ENCODE results near the gene MRPL23. TPM values are rescaled to one million over a fixed set of nuclear protein-coding genes. Genes with fewer than 3 reads are reported as not detected.
A peak's percentile ranks its signal among the peaks of the same experiment; 100 is the strongest.

Gene MRPL23
- total RNA-seq: 100 to 1,000 TPM in 1 of 2 experiments, 10 to 100 TPM in 1; 77.5 to 106 TPM

DNA sequence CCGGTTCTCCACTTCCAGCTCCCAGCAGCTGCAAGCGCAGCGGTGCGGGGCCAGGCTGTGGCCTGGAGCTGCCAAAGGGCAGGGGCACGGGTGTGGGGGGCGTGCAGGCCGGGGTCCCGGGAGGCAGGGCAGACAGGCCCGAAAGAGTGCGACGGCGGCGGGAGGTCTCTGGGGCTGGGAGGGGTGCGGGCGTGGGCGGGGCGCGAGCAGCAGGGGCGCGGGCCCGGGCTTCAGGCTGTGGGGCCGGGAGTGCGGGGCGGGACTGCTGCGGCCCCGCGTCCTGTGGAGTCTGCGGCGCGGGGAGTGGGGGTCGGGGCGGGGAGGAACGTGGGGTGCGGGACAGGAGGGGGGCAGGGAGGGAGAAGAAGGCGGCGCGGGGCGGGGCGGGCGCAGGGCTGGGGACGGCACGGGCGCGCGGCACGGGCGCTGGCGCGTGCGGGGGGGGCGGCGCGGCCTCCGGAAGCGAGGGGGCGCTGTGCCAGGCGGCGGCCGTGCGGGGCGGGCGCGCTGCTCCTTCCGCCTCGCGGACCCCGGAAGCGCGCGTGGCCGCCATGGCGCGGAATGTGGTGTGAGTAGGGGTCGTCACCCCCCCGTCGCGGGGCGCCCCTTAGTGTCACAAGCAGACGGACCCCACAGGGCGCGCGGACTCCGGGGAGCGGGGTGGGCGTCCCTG lies at the start of gene MRPL23:
Gene MRPL23 (plus strand): TSS at position 521 of the 673 bp plus-strand sequence. CDS start 31 bp downstream, at position 552.
- no peaks in the 10 kb centered on the region for H3K4me1 Mint-ChIP-seq
- H3K9me3 Mint-ChIP-seq: no peaks in the 10 kb centered on the region
- ChIA-PET CTCF (interaction anchor here (1.0 to 2.4 kb wide), 5 partner anchors 29 to 206 kb away, joined by 3 to 5 read pairs (median 3); no protein-coding TSS in a partner anchor), POLR2A (no interaction called here)
- H3K27ac Mint-ChIP-seq: no peak within 1 kb of the TSS
- H3K27me3 Mint-ChIP-seq: no peaks in the 10 kb centered on the region
- H3K36me3 Mint-ChIP-seq (ENCODE audit: low read depth): no peaks in the 10 kb centered on the region
- H3K4me3 Mint-ChIP-seq: no peak within 1 kb of the TSS
- DNase-seq: no peak

- H3K9me3 Mint-ChIP-seq: no peaks in the 10 kb centered on the region
- H3K4me3 Mint-ChIP-seq: no peak overlapping the region
- peaks cover 39% of the 10 kb centered on the region for H3K27me3 Mint-ChIP-seq
- no peaks in the 10 kb centered on the region for H3K4me1 Mint-ChIP-seq
- ChIA-PET POLR2A (interaction anchor here (0.6 kb wide), 1 partner anchor 14 kb away, joined by 5 read pairs; no protein-coding TSS in a partner anchor), CTCF (interaction anchor here (1.2 kb wide), 2 partner anchors 50 to 103 kb away, joined by 3 read pairs; no protein-coding TSS in a partner anchor)
- H3K27ac Mint-ChIP-seq: no peak overlapping the region
- DNase-seq: no peak
- H3K36me3 Mint-ChIP-seq (ENCODE audit: low read depth): no peaks in the 10 kb centered on the region
These were observed 48.0 kb upstream of the MRPL23 start for GRCh38 chr11:1899090-1899489.

GRCh38 chr11:1899686-1900085 lies 47.4 kb upstream of the MRPL23 start:
- H3K27ac Mint-ChIP-seq: no peak overlapping the region
- no peak overlapping the region for H3K4me3 Mint-ChIP-seq
- H3K27me3 Mint-ChIP-seq: peaks cover 40% of the 10 kb centered on the region
- no peak for DNase-seq
- H3K36me3 Mint-ChIP-seq (ENCODE audit: low read depth): no peaks in the 10 kb centered on the region
- CTCF ChIA-PET: interaction anchor here (1.2 kb wide), 2 partner anchors 49 to 102 kb away, joined by 3 read pairs; no protein-coding TSS in a partner anchor
- no peaks in the 10 kb centered on the region for H3K4me1 Mint-ChIP-seq
- POLR2A ChIA-PET: no interaction called here
- no peaks in the 10 kb centered on the region for H3K9me3 Mint-ChIP-seq

DNA sequence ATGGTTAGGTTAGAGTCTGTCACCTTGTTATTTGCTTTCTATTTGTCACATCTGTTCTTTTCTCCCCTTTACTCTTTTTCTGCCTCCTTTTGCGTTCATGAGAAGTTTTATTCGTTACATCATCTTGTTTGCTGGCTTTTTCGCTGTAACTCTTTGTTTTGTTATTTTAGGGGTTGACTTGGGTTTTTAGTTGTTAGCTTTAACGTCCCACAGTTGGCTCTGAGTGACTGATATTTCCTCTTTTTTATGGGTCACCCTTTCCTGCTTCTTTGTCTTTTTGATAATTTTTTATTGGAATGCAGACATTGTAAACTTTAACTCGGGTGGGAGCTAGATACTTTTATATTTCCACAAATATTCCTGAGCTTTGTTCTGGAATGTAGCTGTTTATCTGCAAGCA lies 41.0 kb upstream of the MRPL23 start:
- ChIA-PET POLR2A (no interaction called here), CTCF (interaction anchor here (1.8 kb wide), 1 partner anchor 42 kb away, joined by 5 read pairs; the partner anchor contains the start of gene MRPL23)
- no peak overlapping the region for H3K4me3 Mint-ChIP-seq
- no peaks in the 10 kb centered on the region for H3K4me1 Mint-ChIP-seq
- H3K27ac Mint-ChIP-seq: no peak overlapping the region
- H3K9me3 Mint-ChIP-seq: no peaks in the 10 kb centered on the region
- no peaks in the 10 kb centered on the region for H3K36me3 Mint-ChIP-seq (ENCODE audit: low read depth)
- peaks cover 22% of the 10 kb centered on the region for H3K27me3 Mint-ChIP-seq
- DNase-seq: no peak

GRCh38 chr11:1906611-1907423 lies 40.3 kb upstream of the MRPL23 start:
- DNase-seq: no peak
- Mint-ChIP-seq H3K4me1 (no peaks in the 10 kb centered on the region), H3K36me3 (ENCODE audit: low read depth) (no peaks in the 10 kb centered on the region), H3K27me3 (peaks cover 19% of the 10 kb centered on the region), H3K4me3 (no peak overlapping the region), H3K9me3 (no peaks in the 10 kb centered on the region), H3K27ac (no peak overlapping the region)
- ChIA-PET CTCF (interaction anchor here (1.8 kb wide), 1 partner anchor 41 kb away, joined by 5 read pairs; the partner anchor contains the start of gene MRPL23), POLR2A (no interaction called here)

- ChIA-PET POLR2A (no interaction called here), CTCF (interaction anchor here (1.7 kb wide), 1 partner anchor 27 kb away, joined by 3 read pairs; no protein-coding TSS in a partner anchor)
- no peak overlapping the region for H3K27ac Mint-ChIP-seq
- H3K27me3 Mint-ChIP-seq: peaks cover 17% of the 10 kb centered on the region
- DNase-seq: no peak
- no peaks in the 10 kb centered on the region for H3K9me3 Mint-ChIP-seq
- H3K4me3 Mint-ChIP-seq: no peak overlapping the region
- H3K4me1 Mint-ChIP-seq: no peaks in the 10 kb centered on the region
- no peaks in the 10 kb centered on the region for H3K36me3 Mint-ChIP-seq (ENCODE audit: low read depth)
These were observed 38.5 kb upstream of the MRPL23 start for GRCh38 chr11:1908618-1909017.

DNA sequence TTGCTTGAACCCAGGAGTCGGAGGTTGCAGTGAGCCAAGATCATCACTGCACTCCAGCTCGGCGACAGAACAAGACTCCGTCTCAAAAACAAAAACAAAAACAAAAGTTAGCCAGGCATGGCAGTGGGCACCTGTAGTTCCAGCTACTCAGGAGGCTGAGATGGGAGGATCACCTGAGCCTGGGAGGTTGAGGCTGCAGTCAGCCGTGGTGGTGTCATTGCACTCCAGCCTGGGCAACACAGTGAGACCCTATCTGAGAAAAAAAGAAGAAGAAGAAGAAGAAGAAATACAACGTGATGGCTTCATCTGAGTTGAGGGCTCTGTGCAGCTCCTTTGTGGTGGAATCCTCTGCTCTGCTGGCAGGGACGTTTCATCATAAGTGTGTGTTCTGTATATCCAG lies 37.6 kb upstream of the MRPL23 start:
- H3K4me1 Mint-ChIP-seq: no peaks in the 10 kb centered on the region
- H3K36me3 Mint-ChIP-seq (ENCODE audit: low read depth): no peaks in the 10 kb centered on the region
- CTCF ChIA-PET: interaction anchor here (1.7 kb wide), 1 partner anchor 28 kb away, joined by 3 read pairs; no protein-coding TSS in a partner anchor
- POLR2A ChIA-PET: no interaction called here
- H3K4me3 Mint-ChIP-seq: no peak overlapping the region
- DNase-seq: no peak
- peaks cover 19% of the 10 kb centered on the region for H3K27me3 Mint-ChIP-seq
- peaks cover 4% of the 10 kb centered on the region for H3K9me3 Mint-ChIP-seq
- no peak overlapping the region for H3K27ac Mint-ChIP-seq

DNA sequence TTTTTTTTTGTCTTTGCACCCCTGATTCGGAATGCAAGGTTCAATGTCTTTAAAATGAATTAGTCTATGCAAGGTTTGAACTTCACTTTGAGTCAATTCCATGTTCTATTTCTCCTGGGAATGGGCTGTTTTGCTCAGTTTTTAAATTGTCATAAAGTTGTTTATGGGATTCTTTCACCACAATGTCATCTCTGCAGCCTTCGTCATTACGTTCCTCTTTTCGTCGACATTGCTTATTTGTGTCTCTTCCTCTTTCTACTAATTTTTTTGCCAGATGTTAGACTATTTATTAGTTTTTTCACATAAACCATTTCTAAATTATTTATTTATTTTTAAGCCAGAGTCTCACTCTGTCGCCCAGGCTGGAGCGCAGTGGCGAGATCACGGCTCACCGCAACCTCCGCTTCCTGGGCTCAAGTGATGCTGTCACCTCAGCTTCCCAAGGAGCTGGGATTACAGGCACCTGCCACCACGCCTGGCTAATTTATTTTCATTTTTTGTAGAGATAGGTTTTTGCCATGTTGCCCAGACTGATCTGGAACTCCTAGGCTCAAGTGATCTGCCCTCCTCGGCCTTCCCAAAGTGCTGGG lies 34.7 kb upstream of the MRPL23 start:
- Mint-ChIP-seq H3K27me3 (peaks cover 12% of the 10 kb centered on the region), H3K4me1 (peaks cover 10% of the 10 kb centered on the region), H3K27ac (no peak overlapping the region), H3K4me3 (no peak overlapping the region), H3K9me3 (peaks cover 12% of the 10 kb centered on the region), H3K36me3 (ENCODE audit: low read depth) (no peaks in the 10 kb centered on the region)
- CTCF ChIA-PET: interaction anchor here (0.6 to 0.7 kb wide), 2 partner anchors 20 to 206 kb away, joined by 3 read pairs; no protein-coding TSS in a partner anchor
- POLR2A ChIA-PET: interaction anchor here (0.7 kb wide), 1 partner anchor 13 kb away, joined by 5 read pairs; no protein-coding TSS in a partner anchor
- DNase-seq: no peak

- Mint-ChIP-seq H3K4me3 (no peak overlapping the region), H3K27ac (peak overlapping the region; percentile 5), H3K27me3 (peaks cover 9% of the 10 kb centered on the region), H3K4me1 (peaks cover 10% of the 10 kb centered on the region), H3K36me3 (ENCODE audit: low read depth) (no peaks in the 10 kb centered on the region), H3K9me3 (peaks cover 12% of the 10 kb centered on the region)
- ChIA-PET POLR2A (no interaction called here), CTCF (interaction anchor here (0.7 to 1.3 kb wide), 2 partner anchors 12 to 207 kb away, joined by 3 read pairs; no protein-coding TSS in a partner anchor)
- DNase-seq: no peak
These were observed 33.7 kb upstream of the MRPL23 start for GRCh38 chr11:1913271-1914060.

- peaks cover 10% of the 10 kb centered on the region for H3K4me1 Mint-ChIP-seq
- ChIA-PET POLR2A (no interaction called here), CTCF (no interaction called here)
- peaks cover 12% of the 10 kb centered on the region for H3K9me3 Mint-ChIP-seq
- no peak overlapping the region for H3K4me3 Mint-ChIP-seq
- H3K36me3 Mint-ChIP-seq (ENCODE audit: low read depth): no peaks in the 10 kb centered on the region
- peaks cover 6% of the 10 kb centered on the region for H3K27me3 Mint-ChIP-seq
- peak overlapping the region; percentile 62 for H3K27ac Mint-ChIP-seq
- no peak for DNase-seq
These were observed 31.4 kb upstream of the MRPL23 start for GRCh38 chr11:1915795-1916131.

DNA sequence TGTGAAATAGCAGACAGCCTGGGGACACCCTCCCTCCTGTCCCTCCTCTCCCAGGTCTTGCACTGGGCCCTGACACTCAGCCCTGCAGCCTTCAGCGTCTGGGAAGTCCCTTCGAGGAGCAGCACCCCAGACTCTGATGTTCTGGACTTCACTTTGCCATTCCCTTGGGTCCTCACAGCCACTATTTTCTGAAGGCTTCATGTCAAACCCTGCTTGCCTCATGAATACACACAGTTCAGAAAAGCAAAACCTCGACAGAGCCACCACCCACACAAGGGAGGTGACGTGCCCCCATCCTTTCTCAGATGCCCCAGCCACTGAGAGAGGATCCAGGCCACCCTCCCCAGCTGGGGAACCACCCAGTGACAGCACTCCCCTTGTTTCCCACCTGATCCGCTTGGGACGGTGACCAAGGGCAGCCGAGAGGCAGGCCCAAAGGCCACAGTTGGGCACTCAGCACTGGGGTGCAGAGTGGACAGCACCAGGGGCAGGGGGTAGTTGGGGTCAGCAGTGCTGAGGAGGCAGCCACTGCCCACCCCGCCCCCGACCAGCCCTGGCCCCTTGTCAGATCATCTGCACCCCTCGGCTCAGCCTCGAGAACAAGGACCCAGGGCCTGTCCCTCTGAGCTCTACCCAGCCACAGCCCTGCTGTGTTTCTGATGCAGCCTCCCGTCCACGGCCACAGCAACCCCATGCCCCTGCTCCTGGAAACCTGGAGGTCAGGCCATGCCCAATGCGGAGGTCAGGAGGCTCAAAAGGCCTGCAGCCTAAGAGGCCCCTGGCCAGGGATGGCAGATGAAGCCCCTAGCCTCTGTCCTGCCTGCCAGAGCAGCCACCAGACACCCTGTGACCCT lies 30.8 kb upstream of the MRPL23 start:
- CTCF ChIA-PET: interaction anchor here (0.9 to 1.3 kb wide), 3 partner anchors 25 to 84 kb away, joined by 3 to 5 read pairs (median 4); no protein-coding TSS in a partner anchor
- Mint-ChIP-seq H3K4me1 (peaks cover 10% of the 10 kb centered on the region), H3K9me3 (peaks cover 12% of the 10 kb centered on the region), H3K27me3 (peaks cover 5% of the 10 kb centered on the region), H3K27ac (peak overlapping the region; percentile 62), H3K36me3 (ENCODE audit: low read depth) (no peaks in the 10 kb centered on the region), H3K4me3 (no peak overlapping the region)
- no peak for DNase-seq
- POLR2A ChIA-PET: no interaction called here
